ENCODE results near the gene NELFB.

Gene NELFB

GRCh38 chr9:137269231-137269772 is 14.2 kb downstream of the NELFB start:
- no peak overlapping the region for H3K4me3 ChIP-seq (replicated peaks; ENCODE audit: low read depth, low read length)
- TF ChIP-seq CTCF (IDR thresholded peaks at IDR 0.05; ENCODE audit: low read length, missing control alignments): no peak
- DNase-seq (ENCODE audit: low read depth): no peak

GRCh38 chr9:137270929-137271695 is 16.0 kb downstream of the NELFB start:
- no peak for TF ChIP-seq CTCF (IDR thresholded peaks at IDR 0.05; ENCODE audit: low read length, missing control alignments)
- no peak for DNase-seq (ENCODE audit: low read depth)

GRCh38 chr9:137271696-137272076 is 16.6 kb downstream of the NELFB start:
- no peak for DNase-seq (ENCODE audit: low read depth)
- no peak for TF ChIP-seq CTCF (IDR thresholded peaks at IDR 0.05; ENCODE audit: low read length, missing control alignments)
- H3K4me3 ChIP-seq (replicated peaks; ENCODE audit: low read depth, low read length): no peak overlapping the region

More at GRCh38 chr9:137270929-137271695, 16.0 kb downstream of the NELFB start:
- H3K4me3 ChIP-seq (replicated peaks; ENCODE audit: low read depth, low read length): no peak overlapping the region

GRCh38 chr9:137272241-137273094 is 17.3 kb downstream of the NELFB start:
- no peak for DNase-seq (ENCODE audit: low read depth)
- TF ChIP-seq CTCF (IDR thresholded peaks at IDR 0.05; ENCODE audit: low read length, missing control alignments): no peak

GRCh38 chr9:137273095-137273490 is 18.0 kb downstream of the NELFB start:
- no peak for TF ChIP-seq CTCF (IDR thresholded peaks at IDR 0.05; ENCODE audit: low read length, missing control alignments)
- DNase-seq (ENCODE audit: low read depth): no peak
- no peak overlapping the region for H3K4me3 ChIP-seq (replicated peaks; ENCODE audit: low read depth, low read length)

More at GRCh38 chr9:137272241-137273094, 17.3 kb downstream of the NELFB start:
- no peak overlapping the region for H3K4me3 ChIP-seq (replicated peaks; ENCODE audit: low read depth, low read length)

- no peak for DNase-seq (ENCODE audit: low read depth)
- no peak for TF ChIP-seq CTCF (IDR thresholded peaks at IDR 0.05; ENCODE audit: low read length, missing control alignments)
Observed at GRCh38 chr9:137273611-137274320, 18.6 kb downstream of the NELFB start.

More at GRCh38 chr9:137273611-137274320, 18.6 kb downstream of the NELFB start:
- H3K4me3 ChIP-seq (replicated peaks; ENCODE audit: low read depth, low read length): no peak overlapping the region

Measured in fibroblast of pulmonary artery (primary cell).